GM19099 (cell line): ENCODE data around the gene UMODL1.

Source experiments
- POLR2A ChIP-seq: IDR thresholded peaks from 3 replicates; pipeline ENCODE4 v1.6.1; 2011; ENCODE audit warnings: low read depth; ENCODE audit not compliant: insufficient read length; ENCODE audit errors: extremely low read depth

The UMODL1 gene

GRCh38 chr21:42190486-42190863 is 119.4 kb downstream of the UMODL1 start:
- no peak for TF ChIP-seq POLR2A

- no peak for TF ChIP-seq POLR2A
These were observed 119.9 kb downstream of the UMODL1 start for GRCh38 chr21:42191064-42191463.

GRCh38 chr21:42191696-42192595 is 120.8 kb downstream of the UMODL1 start:
- TF ChIP-seq POLR2A, result no peak
